Lower lobe of right lung (tissue), 2 donors: Measurements from ENCODE around the gene MMP24. TPM values are rescaled to one million over a fixed set of nuclear protein-coding genes. Genes with fewer than 3 reads are reported as not detected.

ENCODE experiments used
- ATAC-seq, 2 donors: fragments of 200-7000 bp; cut with Tn5 transposase; one replicate each; pipeline ENCODE4 v1.9.1; 2020 to 2022; ENCODE audit warnings: mild to moderate bottlenecking in 2 of 2, moderate library complexity in 2 of 2
- DNase-seq: peaks from one replicate; pipeline ENCODE4 v3.0.0-alpha.2; 2020
- H3K27ac ChIP-seq: fragments of 200-600 bp; one replicate; pipeline ENCODE4 v1.8.0; 2022
- H3K27me3 ChIP-seq: fragments of 200-600 bp; one replicate; pipeline ENCODE4 v1.8.0; 2022; ENCODE audit warnings: low read depth
- H3K36me3 ChIP-seq: fragments of 200-600 bp; one replicate; pipeline ENCODE4 v1.8.0; 2022; ENCODE audit warnings: mild to moderate bottlenecking
- H3K4me1 ChIP-seq: fragments of 200-600 bp; one replicate; pipeline ENCODE4 v1.8.0; 2022
- H3K4me3 ChIP-seq: fragments of 200-600 bp; one replicate; pipeline ENCODE4 v1.8.0; 2022; ENCODE audit warnings: mild to moderate bottlenecking
- H3K9me3 ChIP-seq: fragments of 200-600 bp; one replicate; pipeline ENCODE4 v1.8.0; 2022
- intact Hi-C: fragments of 100-400 bp; cut with DNase I; formaldehyde crosslinking; loops from one replicate; pipeline ENCODE4 v1.11.0; 2022
- total RNA-seq: library from RNA; stranded (reverse); fragmentation: NEBNext Ultra II Directional; extraction: Animal tissue kit (Norgen Biotek cat#: 25700); gene quantifications from one replicate; pipeline ENCODE4 v1.2.1, GENCODE V29; 2021
- TF ChIP-seq, protein P1 (sequence below): fragments of 200-600 bp; IDR thresholded peaks from one replicate; pipeline ENCODE4 v1.8.0; 2022; ENCODE audit warnings: antibody characterized with exemption, mild to moderate bottlenecking
- donor health status: DM: no; HTN: yes; CAD: no; lungs with severe emphysema.

MMP24 gene
- total RNA-seq, 1 donor from 2014 or later: 5.3 TPM

DNA sequence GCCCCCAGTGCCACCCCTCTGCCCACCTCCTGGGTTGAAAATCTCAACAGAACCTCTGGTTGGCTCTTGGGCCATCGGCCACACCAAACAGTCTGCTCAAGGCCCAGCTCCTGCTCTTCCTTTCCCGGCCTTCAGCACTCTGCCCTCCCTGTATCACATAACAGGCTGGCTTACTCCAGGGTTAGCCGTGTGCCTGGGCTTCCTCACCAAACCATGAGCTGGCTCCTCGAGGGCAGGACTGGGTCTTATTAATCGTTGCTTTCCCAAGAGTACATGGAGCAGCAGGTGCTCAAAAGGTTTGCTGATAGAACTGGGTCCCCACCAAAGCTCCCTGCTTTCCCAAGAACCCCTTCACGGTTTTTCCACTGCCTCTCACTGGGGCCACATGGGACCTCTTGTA lies 78.5 kb downstream of the MMP24 start:
- DNase-seq (no peak), ATAC-seq (no peak)
- Histone ChIP-seq H3K4me1 (peaks cover 6% of the 10 kb centered on the region), H3K27me3 (no peaks in the 10 kb centered on the region), H3K36me3 (peaks cover 22% of the 10 kb centered on the region), H3K27ac (no peak overlapping the region), H3K4me3 (no peak overlapping the region), H3K9me3 (no peaks in the 10 kb centered on the region)
- intact Hi-C loops: no loop called here
- TF ChIP-seq, protein P1, sequence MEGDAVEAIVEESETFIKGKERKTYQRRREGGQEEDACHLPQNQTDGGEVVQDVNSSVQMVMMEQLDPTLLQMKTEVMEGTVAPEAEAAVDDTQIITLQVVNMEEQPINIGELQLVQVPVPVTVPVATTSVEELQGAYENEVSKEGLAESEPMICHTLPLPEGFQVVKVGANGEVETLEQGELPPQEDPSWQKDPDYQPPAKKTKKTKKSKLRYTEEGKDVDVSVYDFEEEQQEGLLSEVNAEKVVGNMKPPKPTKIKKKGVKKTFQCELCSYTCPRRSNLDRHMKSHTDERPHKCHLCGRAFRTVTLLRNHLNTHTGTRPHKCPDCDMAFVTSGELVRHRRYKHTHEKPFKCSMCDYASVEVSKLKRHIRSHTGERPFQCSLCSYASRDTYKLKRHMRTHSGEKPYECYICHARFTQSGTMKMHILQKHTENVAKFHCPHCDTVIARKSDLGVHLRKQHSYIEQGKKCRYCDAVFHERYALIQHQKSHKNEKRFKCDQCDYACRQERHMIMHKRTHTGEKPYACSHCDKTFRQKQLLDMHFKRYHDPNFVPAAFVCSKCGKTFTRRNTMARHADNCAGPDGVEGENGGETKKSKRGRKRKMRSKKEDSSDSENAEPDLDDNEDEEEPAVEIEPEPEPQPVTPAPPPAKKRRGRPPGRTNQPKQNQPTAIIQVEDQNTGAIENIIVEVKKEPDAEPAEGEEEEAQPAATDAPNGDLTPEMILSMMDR: no peak

DNA sequence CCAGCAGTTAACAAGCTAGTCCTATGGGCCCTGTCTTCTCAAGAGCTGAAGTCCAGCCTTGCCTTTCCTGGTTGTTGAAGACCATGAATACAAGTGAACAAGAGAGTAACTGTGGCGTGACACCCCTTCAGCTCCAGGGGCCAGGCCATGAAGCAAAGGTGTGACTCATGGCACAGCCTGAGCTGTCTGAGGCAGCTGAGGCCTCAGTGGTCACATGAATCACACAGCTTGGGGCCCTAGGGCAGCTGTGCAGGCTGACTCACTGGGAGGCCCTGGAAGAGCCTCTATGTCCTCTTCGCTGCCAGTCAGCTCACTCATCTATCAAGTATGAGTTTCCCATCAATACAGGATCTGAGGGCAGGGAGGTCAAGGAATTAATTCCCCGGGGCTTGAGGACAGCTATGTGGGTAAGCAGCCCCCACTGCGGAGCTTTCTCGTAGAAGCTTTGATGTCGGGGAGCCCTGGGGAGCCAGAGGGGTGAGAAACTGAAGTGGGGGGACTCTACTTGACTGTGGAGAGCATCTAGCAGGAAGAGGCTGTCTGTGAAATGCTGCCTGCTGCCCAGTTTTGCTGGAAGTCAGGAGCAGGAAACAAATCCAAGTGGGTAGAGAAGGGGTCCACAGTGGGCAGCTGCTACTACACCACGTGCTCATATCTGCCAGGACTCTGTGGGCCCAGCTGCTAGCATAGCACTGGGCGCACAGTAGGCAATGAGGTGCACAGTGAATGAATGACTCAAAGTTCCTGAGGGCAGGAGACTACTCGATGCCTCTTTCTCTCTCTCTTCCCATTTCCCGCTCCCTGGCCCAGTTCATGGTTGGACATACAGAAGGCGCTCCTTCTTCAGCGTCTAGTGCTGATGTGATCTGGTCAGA lies 79.4 kb downstream of the MMP24 start:
- intact Hi-C loops: no loop called here
- H3K27me3 ChIP-seq: no peaks in the 10 kb centered on the region
- peak in 1 of 2 donors; percentile 43 for ATAC-seq
- no peak overlapping the region for H3K4me3 ChIP-seq
- H3K36me3 ChIP-seq: peaks cover 22% of the 10 kb centered on the region
- peaks cover 6% of the 10 kb centered on the region for H3K4me1 ChIP-seq
- no peak for DNase-seq
- H3K27ac ChIP-seq: no peak overlapping the region
- H3K9me3 ChIP-seq: no peaks in the 10 kb centered on the region
- TF ChIP-seq, protein P1: no peak

DNA sequence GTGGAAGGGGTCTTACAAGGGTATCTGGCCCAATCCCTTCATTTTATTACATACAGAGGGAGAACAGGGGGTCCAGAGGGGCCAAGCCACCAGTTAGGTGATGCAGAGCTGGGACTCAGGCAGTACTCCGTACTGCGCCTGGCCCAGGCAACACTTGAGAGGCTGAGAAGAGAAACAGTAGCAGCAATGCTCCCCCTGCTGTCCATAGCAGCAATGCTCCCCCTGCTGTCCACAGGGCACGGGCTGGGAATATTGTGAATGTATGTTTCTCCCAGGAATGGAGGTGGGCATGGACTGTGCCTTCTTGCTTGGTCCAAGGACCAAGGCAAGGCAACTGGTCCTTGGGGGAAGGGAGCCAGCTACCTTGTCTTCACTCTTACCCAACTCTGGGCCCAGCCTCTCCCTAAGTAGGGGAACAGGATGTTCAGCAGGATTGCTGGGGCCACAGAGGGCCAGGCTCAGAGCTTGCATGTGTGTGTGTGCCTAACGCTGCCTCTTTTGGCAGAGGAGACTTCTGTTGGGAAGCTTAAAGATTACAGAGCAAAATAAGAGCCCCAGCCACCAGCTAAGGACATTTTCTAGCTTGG lies 80.5 kb downstream of the MMP24 start:
- TF ChIP-seq, protein P1: peak; percentile 63
- DNase-seq: no peak
- intact Hi-C loops: no loop called here
- Histone ChIP-seq H3K9me3 (no peaks in the 10 kb centered on the region), H3K27me3 (no peaks in the 10 kb centered on the region), H3K36me3 (peaks cover 22% of the 10 kb centered on the region), H3K4me3 (no peak overlapping the region), H3K27ac (no peak overlapping the region), H3K4me1 (peaks cover 6% of the 10 kb centered on the region)
- peak; percentile 73 to 74 for ATAC-seq

DNA sequence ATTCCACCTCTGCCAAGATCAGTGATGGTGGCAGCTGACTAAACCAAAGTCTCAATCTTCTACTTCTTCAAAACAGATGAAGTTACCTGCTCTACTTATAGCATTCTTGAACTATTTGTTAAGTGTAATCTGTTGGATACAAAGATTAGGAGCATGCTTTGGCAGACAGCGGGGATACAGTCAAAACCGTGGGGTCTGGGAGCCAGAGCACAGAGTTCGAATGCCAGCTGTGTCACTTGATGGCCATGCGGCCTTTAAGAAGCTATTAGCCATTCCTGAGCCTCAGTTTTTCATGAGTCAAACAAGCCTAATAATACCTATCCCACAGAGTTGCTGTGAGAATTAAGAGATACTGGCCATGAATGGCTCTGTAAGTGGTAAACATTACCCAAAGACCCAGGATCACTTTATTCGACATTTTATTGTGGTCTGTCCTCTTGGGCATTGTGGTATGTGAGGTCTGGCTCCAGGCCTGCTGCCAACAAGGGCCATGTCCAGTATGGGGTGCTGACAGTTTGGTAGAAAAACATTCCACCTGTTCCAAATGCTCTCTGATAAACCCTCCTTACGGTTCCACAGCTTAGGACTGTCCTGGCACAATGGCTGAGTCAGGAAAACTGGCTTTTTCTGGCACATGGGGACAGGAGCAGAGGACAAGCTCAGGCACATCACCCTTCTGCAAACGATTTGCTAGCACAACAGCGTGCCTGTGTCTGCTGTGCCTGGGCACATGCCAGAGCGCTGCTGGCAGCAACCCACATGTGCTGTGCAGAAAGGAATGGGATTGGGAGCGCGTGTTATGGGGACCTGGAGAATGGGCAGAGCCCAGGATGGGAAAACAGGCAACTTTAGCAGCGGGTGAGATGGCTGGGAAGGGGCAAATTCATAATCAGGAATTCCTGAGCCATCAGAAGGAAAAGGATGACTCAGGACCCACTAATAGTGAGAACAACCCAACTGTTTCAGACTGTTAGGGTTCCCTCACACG lies 81.5 kb downstream of the MMP24 start:
- no peak for ATAC-seq
- H3K9me3 ChIP-seq: no peaks in the 10 kb centered on the region
- H3K27me3 ChIP-seq: no peaks in the 10 kb centered on the region
- no peak overlapping the region for H3K4me3 ChIP-seq
- intact Hi-C loops: no loop called here
- no peak overlapping the region for H3K27ac ChIP-seq
- no peak for DNase-seq
- H3K4me1 ChIP-seq: peaks cover 6% of the 10 kb centered on the region
- peaks cover 30% of the 10 kb centered on the region for H3K36me3 ChIP-seq
- TF ChIP-seq, protein P1: no peak

DNA sequence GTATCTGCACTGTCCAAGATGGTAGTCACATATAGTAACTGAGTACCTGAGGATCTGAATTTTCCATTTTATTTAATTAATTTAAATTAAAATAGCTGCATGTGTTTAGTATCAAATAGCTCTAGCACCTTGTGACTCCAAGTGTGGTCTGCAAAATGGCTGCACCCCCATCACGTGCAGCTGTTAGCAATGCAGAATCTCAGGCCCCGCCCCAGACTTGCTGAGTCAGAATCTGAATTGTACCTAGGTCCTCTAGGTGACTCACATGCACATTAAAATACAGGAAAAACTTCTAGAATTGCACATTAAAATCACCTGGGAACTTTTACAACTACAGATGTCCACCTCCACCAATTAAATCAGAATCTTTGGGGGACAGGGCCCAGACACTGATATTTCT lies 84.9 kb downstream of the MMP24 start:
- no peaks in the 10 kb centered on the region for H3K9me3 ChIP-seq
- intact Hi-C loops: no loop called here
- no peaks in the 10 kb centered on the region for H3K27me3 ChIP-seq
- TF ChIP-seq, protein P1: no peak
- no peak for DNase-seq
- H3K27ac ChIP-seq: no peak overlapping the region
- no peaks in the 10 kb centered on the region for H3K4me1 ChIP-seq
- no peak overlapping the region for H3K4me3 ChIP-seq
- H3K36me3 ChIP-seq: peaks cover 32% of the 10 kb centered on the region
- ATAC-seq: no peak
